K562 (cell line): ENCODE results near the gene CBFA2T3. TPM values are rescaled to one million over a fixed set of nuclear protein-coding genes. Genes with fewer than 3 reads are reported as not detected.
A peak's percentile ranks its signal among the peaks of the same experiment; 100 is the strongest.

ENCODE experiments used
- ATAC-seq: fragments of 200-7000 bp; cut with Tn5 transposase; 3 replicates; pipeline ENCODE4 v1.9.1; 2020; ENCODE audit warnings: moderate library complexity
- BruUV-seq: library from RNA; stranded (reverse); fragments of 400-500 nt; replicated peaks from 2 replicates; lab custom pipeline; 2021; lab: Mats Ljungman, UMichigan
- CTCF ChIA-PET: fragments of 300-600 bp; formaldehyde crosslinking; extraction: SDS; loops from one replicate; lab custom pipeline; 2021; ENCODE audit warnings: low intra/inter-chr PET ratio; lab: Yijun Ruan, JAX
- POLR2A ChIA-PET: fragments of 300-600, 350-650 bp; sonication (Branson Sonifier 250); formaldehyde crosslinking; extraction: SDS; loops from one replicate; lab custom pipeline; 2021; ENCODE audit warnings: antibody characterized with exemption, inconsistent platforms; lab: Yijun Ruan, JAX
- DNase-seq, 4 experiments: peaks; one replicate each; pipeline versions ENCODE4 v3.0.0 to v3.0.0-alpha.2; 2011 to 2018; ENCODE audit warnings: low spot score in 3 of 4, mixed read lengths in 3 of 4; ENCODE audit errors: extremely low read depth in 1 of 4
- FAIRE-seq: peaks from 2 replicates; lab custom pipeline; 2011; peaks lifted over from hg19 to GRCh38; lab: Jason Lieb, UNC
- H2AFZ ChIP-seq: 2 replicates; pipeline ENCODE4 v1.6.0; 2011; ENCODE audit warnings: low read depth, low read length, control low read depth, inconsistent platforms
- H3K27ac ChIP-seq: fragments of 200-600 bp; 3 replicates; pipeline ENCODE4 v1.8.0; 2011; ENCODE audit warnings: low read depth, mild to moderate bottlenecking, control low read depth, inconsistent platforms, low read length, moderate library complexity, mixed read lengths; ENCODE audit errors: extremely low read depth
- H3K27me3 ChIP-seq, 2 experiments: fragments of 300-600 bp in 1 of 2; 2 replicates in 1 of 2; 3 replicates in 1 of 2; pipeline versions ENCODE4 v1.6.0 to v1.8.0; 2011; ENCODE audit warnings: inconsistent platforms in 2 of 2, low read length in 2 of 2, mild to moderate bottlenecking in 1 of 2, mixed read lengths in 1 of 2, moderate library complexity in 1 of 2; ENCODE audit not compliant: control insufficient read depth in 2 of 2, insufficient read depth in 2 of 2
- H3K36me3 ChIP-seq: fragments of 300-600 bp; 3 replicates; pipeline ENCODE4 v1.8.0; 2011; ENCODE audit warnings: mild to moderate bottlenecking, low read length, inconsistent platforms; ENCODE audit not compliant: control insufficient read depth, insufficient read depth
- H3K4me1 ChIP-seq, 2 experiments: fragments of 200-600 bp in 1 of 2; replicated peaks in 1 of 2; 2 replicates in 1 of 2; 3 replicates in 1 of 2; pipeline versions ENCODE4 v1.5.1 to v1.8.0; 2011; ENCODE audit warnings: inconsistent platforms in 2 of 2, low read length in 2 of 2, mild to moderate bottlenecking in 1 of 2, mixed read lengths in 1 of 2, moderate library complexity in 1 of 2; ENCODE audit not compliant: control insufficient read depth in 2 of 2, insufficient read depth in 2 of 2
- H3K4me2 ChIP-seq: 2 replicates; pipeline ENCODE4 v1.6.1; 2011; ENCODE audit warnings: low read length, control low read depth, inconsistent platforms, mixed read lengths; ENCODE audit not compliant: insufficient read depth
- H3K4me3 ChIP-seq: fragments of 200-600 bp; sonication (generic), shearing (Covaris generic); 2 replicates; pipeline ENCODE4 v1.5.1; 2016; ENCODE audit warnings: control low read depth, inconsistent platforms
- H3K79me2 ChIP-seq: fragments of 200-600 bp; 3 replicates; pipeline ENCODE4 v1.8.0; 2011; ENCODE audit warnings: low read length, inconsistent platforms; ENCODE audit not compliant: control insufficient read depth, insufficient read depth
- H3K9ac ChIP-seq, 2 experiments: 2 replicates each; pipeline versions ENCODE4 v1.6.0 to v1.6.1; 2011; ENCODE audit warnings: low read depth in 2 of 2, low read length in 2 of 2, control low read depth in 1 of 2, inconsistent platforms in 1 of 2, mild to moderate bottlenecking in 1 of 2, mixed read lengths in 1 of 2; ENCODE audit not compliant: insufficient read depth in 1 of 2
- H3K9me1 ChIP-seq: one replicate; pipeline ENCODE4 v1.6.0; 2011; ENCODE audit warnings: inconsistent platforms, mild to moderate bottlenecking, low read length, moderate library complexity; ENCODE audit not compliant: control insufficient read depth, insufficient read depth
- H3K9me3 ChIP-seq: replicated peaks from 2 replicates; pipeline ENCODE4 v1.5.1; 2011; ENCODE audit warnings: low read depth, low read length, inconsistent platforms; ENCODE audit not compliant: control insufficient read depth, insufficient read depth
- H4K20me1 ChIP-seq: replicated peaks from 2 replicates; pipeline ENCODE4 v1.6.1; 2011; ENCODE audit warnings: low read length, inconsistent platforms, mixed read lengths; ENCODE audit not compliant: control insufficient read depth, insufficient read depth
- C11orf30 ChIP-seq: fragments of 450-650 bp; IDR thresholded peaks from 2 replicates; pipeline ENCODE4 v1.6.1; 2016; ENCODE audit warnings: low read depth, mild to moderate bottlenecking
- CREB1 ChIP-seq, 2 experiments: sonication (generic) in 1 of 2; formaldehyde crosslinking in 1 of 2; IDR thresholded peaks; 2 replicates each; pipeline versions ENCODE4 v1.6.1 to v1.8.0; 2012 to 2022; ENCODE audit warnings: inconsistent platforms in 1 of 2, mild to moderate bottlenecking in 1 of 2, missing genetic modification reagents in 1 of 2, moderate library complexity in 1 of 2
- ERF ChIP-seq: fragments of 450-650 bp; formaldehyde crosslinking; IDR thresholded peaks from 2 replicates; pipeline ENCODE4 v1.4.0; 2020; ENCODE audit warnings: mild to moderate bottlenecking, mixed read lengths
- IRF2 ChIP-seq: sonication (generic); formaldehyde crosslinking; IDR thresholded peaks from 2 replicates; pipeline ENCODE4 v1.8.1; 2022; ENCODE audit warnings: mild to moderate bottlenecking, missing genetic modification reagents
- POLR3A ChIP-seq: IDR thresholded peaks from 2 replicates; pipeline ENCODE4 v1.6.1; 2011; ENCODE audit warnings: borderline replicate concordance, mild to moderate bottlenecking, moderate library complexity; ENCODE audit not compliant: insufficient read length, insufficient read depth; ENCODE audit errors: extremely low read depth
- STAT6 ChIP-seq: sonication (generic); formaldehyde crosslinking; IDR thresholded peaks from 2 replicates; pipeline ENCODE4 v1.8.1; 2023; ENCODE audit warnings: mild to moderate bottlenecking, missing genetic modification reagents
- USF1 ChIP-seq: sonication (generic); formaldehyde crosslinking; IDR thresholded peaks from 2 replicates; pipeline ENCODE4 v1.9.0; 2022; ENCODE audit warnings: mild to moderate bottlenecking, missing genetic modification reagents
- ZNF274 ChIP-seq: IDR thresholded peaks from 2 replicates; pipeline ENCODE4 v1.6.1; 2011; ENCODE audit warnings: low read depth, mild to moderate bottlenecking, low read length, moderate library complexity, borderline replicate concordance
- ZNF592 ChIP-seq: fragments of 450-650 bp; IDR thresholded peaks from 2 replicates; pipeline ENCODE4 v1.6.1; 2017; ENCODE audit warnings: antibody characterized with exemption, mild to moderate bottlenecking
- ZNF668 ChIP-seq: fragments of 250-450 bp; sonication (Bioruptor Pico); IDR thresholded peaks from 2 replicates; pipeline ENCODE4 v1.8.0; 2022; ENCODE audit warnings: mild to moderate bottlenecking, inconsistent platforms
- WGBS: fragments of 100-300 bp; shearing (Covaris generic); methylation state at CpG from one replicate; pipeline ENCODE4 v1.1.6; 2016; ENCODE audit warnings: low coverage, mixed read lengths; ENCODE audit not compliant: insufficient coverage; ENCODE audit errors: missing lambda C conversion rate; 5-methylcytosine and 5-hydroxymethylcytosine counted together
- in situ Hi-C: fragments of 300-500 bp; cut with MboI; formaldehyde crosslinking; loops from 4 replicates; pipeline ENCODE4 v1.15.0; 2018; ENCODE audit warnings: inconsistent platforms, mixed read lengths
- intact Hi-C: fragments of 100-400 bp; cut with micrococcal nuclease; formaldehyde crosslinking; loops from 2 replicates; pipeline ENCODE4 v1.14.2; 2022
- polyA plus RNA-seq, 8 experiments: library from polyadenylated mRNA; depleted of rRNA in 4 of 8; stranded (reverse) in 5 of 8; unstranded in 3 of 8; fragments of >200 nt; fragmentation: Nextera tagmentation in 2 of 8; fragmentation: Illumina TruSeq in 1 of 8; extraction: Ambion mirVana in 2 of 8; extraction: Trizol in 1 of 8; gene quantifications; 2 replicates each; pipeline versions ENCODE4 v1.2.1 to v1.2.3, GENCODE V29; 2011 to 2014; ENCODE audit warnings: inconsistent platforms in 1 of 8, missing spikeins in 1 of 8
- total RNA-seq, 7 experiments: library from RNA; depleted of rRNA in 6 of 7; stranded (reverse); fragments of >200 nt in 6 of 7; fragmentation: Illumina TruSeq in 2 of 7; extraction: Trizol in 2 of 7; gene quantifications; 2 replicates each; pipeline versions ENCODE4 v1.2.1 to v1.2.3, GENCODE V29; 2011 to 2021; ENCODE audit warnings: low replicate concordance in 1 of 7

The CBFA2T3 gene
- total and polyA plus RNA-seq, 9 of the 15 experiments (the other 6 are each of a cell fraction or from before 2014, with no cell fraction given), result 2.3 to 145 (median 6.7) TPM

- 49% methylated on average over 14 of the region's 25 CpGs for WGBS
- Histone ChIP-seq H3K9me3 (no peaks in the 10 kb centered on the region), H3K79me2 (peaks cover 24% of the 10 kb centered on the region), H4K20me1 (no peaks in the 10 kb centered on the region), H3K36me3 (no peaks in the 10 kb centered on the region), H3K27me3 (no peaks in the 10 kb centered on the region), H3K4me2 (peak overlapping the region; percentile 43), H2AFZ (peak overlapping the region; percentile 73), H3K27ac (peak overlapping the region; percentile 79), H3K9me1 (peaks cover 3% of the 10 kb centered on the region), H3K9ac (peak overlapping the region; percentile 59 to 85), H3K4me1 (peaks cover 42 to 80% of the 10 kb centered on the region in 2 experiments), H3K4me3 (no peak overlapping the region)
- in situ Hi-C loops (no loop called here), intact Hi-C loops (no loop called here)
- FAIRE-seq (no peak), ATAC-seq (peak; percentile 20), DNase-seq (peak; percentile 77 to 86 (median 84))
- ChIA-PET POLR2A (interaction anchor here (0.7 to 1.4 kb wide), 3 partner anchors 10 to 75 kb away, joined by 3 to 4 read pairs (median 4); no protein-coding TSS in a partner anchor), CTCF (no interaction called here)
- BruUV-seq, result no TSS peak
- peak; percentile 61; the same call in 1 of the 2 replicates for TF ChIP-seq ERF (CRISPR knock-in tag)
- peak; percentile 75 for TF ChIP-seq ZNF592
- TF ChIP-seq STAT6 (CRISPR knock-in tag), result no peak
- no peak for TF ChIP-seq C11orf30
- no peak for TF ChIP-seq IRF2 (CRISPR knock-in tag)
- peak; percentile 9; the same call in 1 of the 2 replicates for TF ChIP-seq ZNF668
- TF ChIP-seq ZNF274, result no peak
- TF ChIP-seq CREB1 (IDR thresholded peaks at IDR 0.05), result no peak
- no peak for TF ChIP-seq CREB1 (CRISPR knock-in tag; IDR thresholded peaks at IDR 0.05)
- TF ChIP-seq POLR3A, result no peak
- 0 out of 2 replicates have a peak, but pooled peaks have one; percentile 8 for TF ChIP-seq USF1 (CRISPR knock-in tag)
Measured at GRCh38 chr16:88982286-88983084, 5.5 kb upstream of the CBFA2T3 start.
